ENCODE data around the gene SPIRE1.
A peak's percentile ranks its signal among the peaks of the same experiment; 100 is the strongest.
"Not testable (repeated sequence)": the region's sequence is repeated elsewhere in the genome, so short reads cannot be mapped to it uniquely, and the experiment has no call there.

The SPIRE1 gene

DNA sequence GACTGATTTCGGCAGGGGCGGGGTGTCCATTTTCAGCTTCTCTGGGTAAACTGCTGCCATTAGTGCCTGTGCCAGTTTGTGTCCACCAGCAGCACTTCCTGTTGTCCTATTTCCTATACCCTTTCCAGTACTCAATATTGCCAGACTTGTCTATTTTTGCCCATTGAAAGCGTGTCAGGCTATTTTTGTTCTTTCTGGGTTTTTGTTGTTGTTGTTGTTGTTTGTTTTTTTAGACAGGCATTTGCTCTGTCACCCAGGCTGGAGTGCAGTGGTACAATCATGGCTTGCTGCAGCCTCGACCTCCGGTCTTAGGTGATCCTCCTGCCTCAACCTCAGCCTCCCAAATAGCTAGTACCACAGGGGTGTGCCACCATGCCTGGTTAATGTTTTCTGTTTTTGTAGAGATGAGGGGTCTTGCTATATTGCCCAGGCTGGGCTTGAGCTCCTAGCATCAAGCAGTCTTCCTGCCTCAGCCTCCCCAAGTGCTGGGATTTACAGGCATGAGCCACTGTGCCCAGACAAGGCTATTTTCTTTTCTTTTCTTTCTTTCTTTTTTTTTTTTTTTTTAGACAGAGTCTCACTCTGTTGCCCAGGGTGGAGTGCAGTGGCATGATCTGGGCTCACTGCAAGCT is 241.7 kb downstream of the SPIRE1 start:
- Histone ChIP-seq H3K4me1 (ENCODE audit: control extremely low read depth in 1 of 4, control insufficient read depth in 4 of 4, insufficient read depth in 4 of 4, low read length in 3 of 4) (peaks cover 0 to 24% (median 8%) of the 10 kb centered on the region in 4 experiments), H3K27ac (ENCODE audit: insufficient read depth in 1 of 2, low read depth in 1 of 2, low read length in 2 of 2, poor library complexity in 1 of 2, severe bottlenecking in 2 of 2) (no peak overlapping the region), H3K27me3 (replicated peaks in 2 of 5; ENCODE audit: control insufficient read depth in 4 of 5, insufficient read depth in 5 of 5, low read length in 4 of 5) (no peaks in the 10 kb centered on the region), H3K36me3 (ENCODE audit: control insufficient read depth in 4 of 4, insufficient read depth in 4 of 4, low read length in 3 of 4) (peaks cover 0 to 2% (median 0%) of the 10 kb centered on the region in 4 experiments), H3K9me3 (ENCODE audit: control extremely low read depth in 1 of 5, control insufficient read depth in 4 of 5, insufficient read depth in 2 of 5, low read depth in 1 of 5, low read length in 4 of 5) (no peaks in the 10 kb centered on the region), H3K4me3 (ENCODE audit: control insufficient read depth in 1 of 7, extremely low read depth in 1 of 7, insufficient read depth in 4 of 7, low read depth in 2 of 7, low read length in 6 of 7) (no peak overlapping the region)
- 100% methylated on average over 2 of the region's 5 CpGs for WGBS (ENCODE audit: insufficient coverage)
- POLR2A ChIA-PET, result no interaction called here
- CTCF ChIA-PET, result interaction anchor here (1.0 to 1.2 kb wide), 2 partner anchors 22 to 24 kb away, joined by 3 read pairs; no protein-coding TSS in a partner anchor
- DNase-seq, result no peak

DNA sequence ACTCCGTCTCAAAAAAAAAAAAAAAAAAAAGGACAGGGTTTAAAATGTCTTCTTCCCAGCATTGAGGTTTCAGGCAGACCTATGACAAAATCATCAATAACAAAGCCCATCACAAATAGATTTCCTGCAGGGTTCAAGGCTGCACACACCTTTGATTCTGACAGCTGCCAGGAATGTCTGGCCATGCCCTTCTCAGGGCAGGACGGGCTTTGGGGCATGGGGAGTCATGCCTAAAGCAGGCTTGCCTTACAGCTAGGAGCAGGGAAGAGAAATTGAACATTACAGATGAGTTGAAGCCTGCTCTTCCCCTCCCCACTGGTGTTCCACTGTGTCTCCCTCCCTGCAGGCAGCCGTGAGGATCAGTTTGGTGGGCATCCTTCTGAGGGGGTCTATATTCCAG is 246.5 kb downstream of the SPIRE1 start:
- no peaks in the 10 kb centered on the region for H3K27me3 ChIP-seq (replicated peaks in 2 of 5; ENCODE audit: control insufficient read depth in 4 of 5, insufficient read depth in 5 of 5, low read length in 4 of 5)
- H3K9me3 ChIP-seq (ENCODE audit: control extremely low read depth in 1 of 5, control insufficient read depth in 4 of 5, insufficient read depth in 2 of 5, low read depth in 1 of 5, low read length in 4 of 5), result no peaks in the 10 kb centered on the region
- WGBS (ENCODE audit: insufficient coverage), result no CpG with 5 or more reads among the region's 3 CpGs
- POLR2A ChIA-PET, result no interaction called here
- CTCF ChIA-PET, result interaction anchor here (0.7 kb wide), 1 partner anchor 61 kb away, joined by 3 read pairs; no protein-coding TSS in a partner anchor
- H3K36me3 ChIP-seq (ENCODE audit: control insufficient read depth in 4 of 4, insufficient read depth in 4 of 4, low read length in 3 of 4), result peaks cover 0 to 6% (median 0%) of the 10 kb centered on the region in 4 experiments
- H3K4me1 ChIP-seq (ENCODE audit: control extremely low read depth in 1 of 4, control insufficient read depth in 4 of 4, insufficient read depth in 4 of 4, low read length in 3 of 4), result peaks cover 0 to 21% (median 10%) of the 10 kb centered on the region in 4 experiments
- no peak overlapping the region for H3K4me3 ChIP-seq (ENCODE audit: control insufficient read depth in 1 of 7, extremely low read depth in 1 of 7, insufficient read depth in 4 of 7, low read depth in 2 of 7, low read length in 6 of 7)
- no peak overlapping the region for H3K27ac ChIP-seq (ENCODE audit: insufficient read depth in 1 of 2, low read depth in 1 of 2, low read length in 2 of 2, poor library complexity in 1 of 2, severe bottlenecking in 2 of 2)
- no peak for DNase-seq

- H3K4me3 ChIP-seq (ENCODE audit: control insufficient read depth in 1 of 7, extremely low read depth in 1 of 7, insufficient read depth in 4 of 7, low read depth in 2 of 7, low read length in 6 of 7); H3K27me3 ChIP-seq (replicated peaks in 2 of 5; ENCODE audit: control insufficient read depth in 4 of 5, insufficient read depth in 5 of 5, low read length in 4 of 5); DNase-seq; H3K9me3 ChIP-seq (ENCODE audit: control extremely low read depth in 1 of 5, control insufficient read depth in 4 of 5, insufficient read depth in 2 of 5, low read depth in 1 of 5, low read length in 4 of 5); H3K27ac ChIP-seq (ENCODE audit: insufficient read depth in 1 of 2, low read depth in 1 of 2, low read length in 2 of 2, poor library complexity in 1 of 2, severe bottlenecking in 2 of 2); H3K36me3 ChIP-seq (ENCODE audit: control insufficient read depth in 4 of 4, insufficient read depth in 4 of 4, low read length in 3 of 4): not testable (repeated sequence)
- ChIA-PET POLR2A (interaction anchor here (0.6 kb wide), 1 partner anchor 18 kb away, joined by 5 read pairs; no protein-coding TSS in a partner anchor), CTCF (interaction anchor here (0.7 to 1.3 kb wide), 3 partner anchors 9 to 60 kb away, joined by 3 to 5 read pairs (median 4); no protein-coding TSS in a partner anchor)
- 100% methylated on average over 1 of the region's 9 CpGs for WGBS (ENCODE audit: insufficient coverage)
- H3K4me1 ChIP-seq (ENCODE audit: control extremely low read depth in 1 of 4, control insufficient read depth in 4 of 4, insufficient read depth in 4 of 4, low read length in 3 of 4), result peaks cover 0 to 19% (median 10%) of the 10 kb centered on the region in 4 experiments
Measured at GRCh38 chr18:12410747-12411146, 247.2 kb downstream of the SPIRE1 start.

DNA sequence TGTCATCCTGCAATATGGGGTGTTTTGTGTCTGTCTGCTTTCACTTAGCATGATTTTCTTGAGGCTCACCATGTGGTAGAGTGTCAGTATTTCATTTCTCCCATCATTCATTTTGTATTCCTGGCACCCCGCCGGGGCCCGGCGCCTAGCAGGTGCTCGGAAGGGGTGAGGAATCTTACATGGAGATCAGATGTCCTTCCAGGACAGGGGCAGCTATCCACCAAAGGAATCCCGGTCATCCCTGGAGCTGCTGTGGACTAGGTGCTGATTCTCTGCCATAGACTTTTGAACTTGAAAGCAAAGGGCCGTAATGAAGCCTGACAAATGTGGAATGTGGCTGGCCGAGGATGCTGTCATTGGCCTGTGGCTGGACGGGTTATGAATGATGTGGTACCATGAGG is 247.8 kb downstream of the SPIRE1 start:
- WGBS (ENCODE audit: insufficient coverage), result 100% methylated on average over 4 of the region's 9 CpGs
- Histone ChIP-seq H3K4me3 (ENCODE audit: control insufficient read depth in 1 of 7, extremely low read depth in 1 of 7, insufficient read depth in 4 of 7, low read depth in 2 of 7, low read length in 6 of 7) (no peak overlapping the region), H3K27me3 (replicated peaks in 2 of 5; ENCODE audit: control insufficient read depth in 4 of 5, insufficient read depth in 5 of 5, low read length in 4 of 5) (no peaks in the 10 kb centered on the region), H3K27ac (ENCODE audit: insufficient read depth in 1 of 2, low read depth in 1 of 2, low read length in 2 of 2, poor library complexity in 1 of 2, severe bottlenecking in 2 of 2) (no peak overlapping the region), H3K4me1 (ENCODE audit: control extremely low read depth in 1 of 4, control insufficient read depth in 4 of 4, insufficient read depth in 4 of 4, low read length in 3 of 4) (peaks cover 0 to 17% (median 9%) of the 10 kb centered on the region in 4 experiments), H3K36me3 (ENCODE audit: control insufficient read depth in 4 of 4, insufficient read depth in 4 of 4, low read length in 3 of 4) (peaks cover 0 to 6% (median 0%) of the 10 kb centered on the region in 4 experiments), H3K9me3 (ENCODE audit: control extremely low read depth in 1 of 5, control insufficient read depth in 4 of 5, insufficient read depth in 2 of 5, low read depth in 1 of 5, low read length in 4 of 5) (no peaks in the 10 kb centered on the region)
- ChIA-PET POLR2A (no interaction called here), CTCF (interaction anchor here (1.2 to 1.3 kb wide), 2 partner anchors 9 to 11 kb away, joined by 4 to 5 read pairs; no protein-coding TSS in a partner anchor)
- DNase-seq, result no peak

DNA sequence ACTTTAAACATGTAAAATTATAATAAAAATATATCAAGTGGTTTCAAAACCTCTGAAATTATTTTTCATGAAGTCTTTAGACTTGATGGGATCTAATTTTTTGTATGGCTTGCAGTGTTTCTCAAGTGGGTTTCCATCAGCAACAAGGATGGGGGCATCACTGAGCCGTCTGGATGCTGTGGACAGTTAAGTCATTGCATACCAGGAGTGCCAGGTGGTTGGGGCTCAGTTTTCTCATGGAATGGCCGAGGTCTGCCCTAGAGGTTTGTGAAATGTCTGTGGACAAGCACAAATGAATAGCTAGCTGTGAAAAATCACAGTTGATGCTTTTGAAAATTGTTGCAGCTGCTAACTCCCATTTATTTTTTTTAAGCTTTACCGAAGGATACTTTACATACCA is 248.4 kb downstream of the SPIRE1 start:
- H3K9me3 ChIP-seq (ENCODE audit: control extremely low read depth in 1 of 5, control insufficient read depth in 4 of 5, insufficient read depth in 2 of 5, low read depth in 1 of 5, low read length in 4 of 5), result no peaks in the 10 kb centered on the region
- WGBS (ENCODE audit: insufficient coverage), result 82% methylated on average over 2 of the region's 3 CpGs
- peaks cover 0 to 17% (median 9%) of the 10 kb centered on the region in 4 experiments for H3K4me1 ChIP-seq (ENCODE audit: control extremely low read depth in 1 of 4, control insufficient read depth in 4 of 4, insufficient read depth in 4 of 4, low read length in 3 of 4)
- H3K36me3 ChIP-seq (ENCODE audit: control insufficient read depth in 4 of 4, insufficient read depth in 4 of 4, low read length in 3 of 4), result peaks cover 0 to 6% (median 0%) of the 10 kb centered on the region in 4 experiments
- DNase-seq, result no peak
- no peaks in the 10 kb centered on the region for H3K27me3 ChIP-seq (replicated peaks in 2 of 5; ENCODE audit: control insufficient read depth in 4 of 5, insufficient read depth in 5 of 5, low read length in 4 of 5)
- CTCF ChIA-PET, result interaction anchor here (1.2 to 1.3 kb wide), 2 partner anchors 10 to 12 kb away, joined by 4 to 5 read pairs; no protein-coding TSS in a partner anchor
- POLR2A ChIA-PET, result no interaction called here
- H3K27ac ChIP-seq (ENCODE audit: insufficient read depth in 1 of 2, low read depth in 1 of 2, low read length in 2 of 2, poor library complexity in 1 of 2, severe bottlenecking in 2 of 2), result no peak overlapping the region
- no peak overlapping the region for H3K4me3 ChIP-seq (ENCODE audit: control insufficient read depth in 1 of 7, extremely low read depth in 1 of 7, insufficient read depth in 4 of 7, low read depth in 2 of 7, low read length in 6 of 7)

GRCh38 chr18:12408247-12408869 is 249.5 kb downstream of the SPIRE1 start:
- peak in 2 of 3 donors; percentile 46 to 59 for DNase-seq
- WGBS (ENCODE audit: insufficient coverage), result 6% methylated on average over 12 of the region's 32 CpGs
- Histone ChIP-seq H3K4me3 (ENCODE audit: control insufficient read depth in 1 of 7, extremely low read depth in 1 of 7, insufficient read depth in 4 of 7, low read depth in 2 of 7, low read length in 6 of 7) (peak overlapping the region in 6 of 7 experiments; percentile 37 to 78 (median 68)), H3K4me1 (ENCODE audit: control extremely low read depth in 1 of 4, control insufficient read depth in 4 of 4, insufficient read depth in 4 of 4, low read length in 3 of 4) (peaks cover 0 to 18% (median 10%) of the 10 kb centered on the region in 4 experiments), H3K27ac (ENCODE audit: insufficient read depth in 1 of 2, low read depth in 1 of 2, low read length in 2 of 2, poor library complexity in 1 of 2, severe bottlenecking in 2 of 2) (no peak overlapping the region), H3K9me3 (ENCODE audit: control extremely low read depth in 1 of 5, control insufficient read depth in 4 of 5, insufficient read depth in 2 of 5, low read depth in 1 of 5, low read length in 4 of 5) (no peaks in the 10 kb centered on the region), H3K27me3 (replicated peaks in 2 of 5; ENCODE audit: control insufficient read depth in 4 of 5, insufficient read depth in 5 of 5, low read length in 4 of 5) (no peaks in the 10 kb centered on the region), H3K36me3 (ENCODE audit: control insufficient read depth in 4 of 4, insufficient read depth in 4 of 4, low read length in 3 of 4) (peaks cover 0 to 6% (median 0%) of the 10 kb centered on the region in 4 experiments)
- ChIA-PET CTCF (interaction anchor here (1.0 to 7.7 kb wide), 5 partner anchors 10 to 32 kb away, joined by 3 to 72 read pairs (median 6); no protein-coding TSS in a partner anchor), POLR2A (no interaction called here)

Data from common myeloid progenitor, CD34-positive (primary cell).